ENCODE data around the gene DPH6.

GRCh38 chr15:35595656-35596055 is 49.7 kb upstream of the DPH6 start:
- TF ChIP-seq CTCF (IDR thresholded peaks at IDR 0.05), result no peak
- no peak for TF ChIP-seq POLR2A (IDR thresholded peaks at IDR 0.05; ENCODE audit: low read depth)
- no peak for TF ChIP-seq EP300 (IDR thresholded peaks at IDR 0.05)

Measured in esophagus muscularis mucosa (tissue), 4 donors.